Dendritic cell treated with granulocyte-macrophage colony-stimulating factor and Interleukin-4, amounts not matched to agents 40 ng/mL and 50 ng/mL, for 4 days (primary cell): ENCODE data around the gene R3HDM4.
A peak's percentile ranks its signal among the peaks of the same experiment; 100 is the strongest.

Source experiments
- H3K27ac Mint-ChIP-seq: one replicate; pipeline ENCODE4 v1.8.0; 2022; ENCODE audit warnings: mild to moderate bottlenecking, mixed read lengths
- H3K27me3 Mint-ChIP-seq: one replicate; pipeline ENCODE4 v1.8.0; 2022; ENCODE audit warnings: mild to moderate bottlenecking, mixed read lengths
- H3K36me3 Mint-ChIP-seq: one replicate; pipeline ENCODE4 v1.8.0; 2022; ENCODE audit warnings: low read depth, mixed read lengths
- H3K4me1 Mint-ChIP-seq: one replicate; pipeline ENCODE4 v1.8.0; 2022; ENCODE audit warnings: low read depth, mixed read lengths
- H3K4me3 Mint-ChIP-seq: one replicate; pipeline ENCODE4 v1.8.0; 2022; ENCODE audit warnings: mild to moderate bottlenecking, moderate library complexity, mixed read lengths
- H3K9me3 Mint-ChIP-seq: one replicate; pipeline ENCODE4 v1.8.0; 2022; ENCODE audit warnings: mixed read lengths
- intact Hi-C: fragments of 100-400 bp; cut with micrococcal nuclease; formaldehyde crosslinking; loops from one replicate; pipeline ENCODE4 v1.15.0; 2022

Gene R3HDM4

GRCh38 chr19:918481-919198 is 5.6 kb upstream of the R3HDM4 start:
- Mint-ChIP-seq H3K4me1 (peaks cover 39% of the 10 kb centered on the region), H3K9me3 (no peaks in the 10 kb centered on the region), H3K27ac (no peak overlapping the region), H3K27me3 (peaks cover 59% of the 10 kb centered on the region), H3K4me3 (no peak overlapping the region), H3K36me3 (no peaks in the 10 kb centered on the region)
- intact Hi-C loops, result no loop called here

GRCh38 chr19:918152-918437 is 5.1 kb upstream of the R3HDM4 start:
- H3K27ac Mint-ChIP-seq, result no peak overlapping the region

DNA sequence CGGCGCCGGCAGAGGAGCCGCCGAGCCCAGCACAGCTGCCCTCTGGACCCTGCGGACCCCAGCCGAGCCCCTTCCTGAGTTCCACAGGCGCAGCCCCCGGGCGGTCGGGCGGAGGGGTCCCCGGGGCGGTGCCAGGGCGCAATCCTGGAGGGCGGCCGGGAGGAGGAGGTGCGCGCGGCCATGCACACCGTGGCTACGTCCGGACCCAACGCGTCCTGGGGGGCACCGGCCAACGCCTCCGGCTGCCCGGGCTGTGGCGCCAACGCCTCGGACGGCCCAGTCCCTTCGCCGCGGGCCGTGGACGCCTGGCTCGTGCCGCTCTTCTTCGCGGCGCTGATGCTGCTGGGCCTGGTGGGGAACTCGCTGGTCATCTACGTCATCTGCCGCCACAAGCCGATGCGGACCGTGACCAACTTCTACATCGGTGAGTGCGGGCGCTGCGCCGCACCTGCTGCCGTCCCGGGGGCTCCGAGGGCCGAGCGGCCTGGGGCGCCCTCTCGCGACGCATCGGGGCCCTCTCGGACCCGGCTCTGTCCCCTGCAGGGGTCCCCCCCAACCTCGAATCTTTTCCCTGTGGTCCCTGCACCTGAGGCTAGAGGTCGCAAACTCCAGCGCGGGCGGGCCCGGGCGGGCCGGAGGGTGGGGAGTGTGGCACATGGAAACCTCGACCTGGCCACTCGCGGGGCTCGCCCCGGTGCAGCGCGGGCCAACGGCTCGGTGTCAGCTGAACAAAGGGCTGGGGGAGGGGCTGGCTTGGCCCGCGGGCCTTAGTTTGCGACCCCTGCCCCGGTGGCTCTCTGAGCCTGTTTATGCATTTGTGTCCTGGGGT is 4.5 kb upstream of the R3HDM4 start, which contains the start of gene KISS1R:
Gene KISS1R, plus strand, starts transcription at position 11 of the 829 bp plus-strand sequence. Its CDS starts 170 bp downstream, at position 181.
- Mint-ChIP-seq H3K27me3 (peaks cover 53% of the 10 kb centered on the region), H3K9me3 (no peaks in the 10 kb centered on the region), H3K4me1 (peaks cover 32% of the 10 kb centered on the region), H3K27ac (no peak within 1 kb of the TSS), H3K36me3 (no peaks in the 10 kb centered on the region), H3K4me3 (peak within 1 kb of the TSS; percentile 34)
- intact Hi-C loops, result no loop called here

More at GRCh38 chr19:918152-918437, 5.1 kb upstream of the R3HDM4 start:
- Mint-ChIP-seq H3K36me3 (no peaks in the 10 kb centered on the region), H3K27me3 (peaks cover 55% of the 10 kb centered on the region), H3K9me3 (no peaks in the 10 kb centered on the region), H3K4me3 (no peak overlapping the region), H3K4me1 (peaks cover 33% of the 10 kb centered on the region)
- intact Hi-C loops, result no loop called here

DNA sequence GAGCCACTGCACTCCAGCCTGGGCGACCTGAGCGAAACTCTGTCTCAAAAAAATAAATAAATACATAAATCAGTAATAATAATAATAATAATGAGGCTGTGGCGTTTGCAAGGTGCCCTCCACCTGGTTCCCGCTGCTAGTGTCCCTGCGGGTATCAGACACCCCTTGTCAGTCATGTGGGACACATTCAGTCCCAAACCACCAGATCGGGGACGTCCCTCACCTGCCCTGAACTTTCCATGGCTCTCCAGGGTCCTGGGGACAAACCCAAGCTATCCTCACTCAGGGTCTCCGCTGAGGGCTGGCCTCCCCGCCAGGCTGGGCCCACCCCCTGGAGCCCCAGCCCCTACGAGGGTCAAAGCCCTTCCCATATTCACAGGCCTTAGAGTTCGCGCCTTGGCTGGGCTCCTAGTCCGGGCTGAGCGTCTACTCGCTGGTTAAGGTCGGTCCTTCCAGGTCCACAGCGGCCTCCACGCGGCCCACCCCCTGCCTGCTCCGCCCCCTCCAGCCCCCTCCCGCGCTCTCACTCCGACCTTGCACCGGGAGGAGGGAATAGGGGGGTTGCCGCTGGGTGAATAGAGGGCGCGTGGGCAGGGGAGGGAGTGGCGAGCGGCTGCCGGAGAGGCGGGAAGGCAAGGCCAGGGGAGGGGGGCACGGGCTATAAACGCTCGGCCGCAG is 3.8 kb upstream of the R3HDM4 start:
- Mint-ChIP-seq H3K27me3 (peaks cover 51% of the 10 kb centered on the region), H3K4me1 (peaks cover 29% of the 10 kb centered on the region), H3K9me3 (no peaks in the 10 kb centered on the region), H3K27ac (no peak overlapping the region), H3K36me3 (no peaks in the 10 kb centered on the region), H3K4me3 (peak overlapping the region; percentile 13)
- intact Hi-C loops, result no loop called here

- Mint-ChIP-seq H3K4me3 (peak overlapping the region; percentile 89), H3K36me3 (peaks cover 16% of the 10 kb centered on the region), H3K27me3 (peaks cover 14% of the 10 kb centered on the region), H3K27ac (peak overlapping the region; percentile 85), H3K4me1 (peaks cover 41% of the 10 kb centered on the region), H3K9me3 (no peaks in the 10 kb centered on the region)
- intact Hi-C loops, result loop anchor here (2.0 kb wide), 1 partner anchor 50 kb away; no protein-coding TSS in a partner anchor
Observed at GRCh38 chr19:912181-913079, 589 bp downstream of the R3HDM4 start.

GRCh38 chr19:911197-912033 is 1.6 kb downstream of the R3HDM4 start:
- Mint-ChIP-seq H3K36me3 (peaks cover 22% of the 10 kb centered on the region), H3K27me3 (peaks cover 7% of the 10 kb centered on the region), H3K4me1 (peaks cover 50% of the 10 kb centered on the region), H3K9me3 (no peaks in the 10 kb centered on the region), H3K27ac (no peak overlapping the region), H3K4me3 (peak overlapping the region; percentile 46)
- intact Hi-C loops, result loop anchor here (2.0 kb wide), 1 partner anchor 49 kb away; no protein-coding TSS in a partner anchor

GRCh38 chr19:907183-907853 is 5.7 kb downstream of the R3HDM4 start:
- H3K4me3 Mint-ChIP-seq, result no peak overlapping the region
- intact Hi-C loops, result no loop called here

GRCh38 chr19:906480-906879 is 6.5 kb downstream of the R3HDM4 start:
- peaks cover 45% of the 10 kb centered on the region for H3K4me1 Mint-ChIP-seq

More at GRCh38 chr19:907183-907853, 5.7 kb downstream of the R3HDM4 start:
- Mint-ChIP-seq H3K9me3 (no peaks in the 10 kb centered on the region), H3K36me3 (peaks cover 50% of the 10 kb centered on the region), H3K4me1 (peaks cover 40% of the 10 kb centered on the region), H3K27me3 (no peaks in the 10 kb centered on the region), H3K27ac (peak overlapping the region; percentile 86)

GRCh38 chr19:904545-904944 is 8.5 kb downstream of the R3HDM4 start:
- Mint-ChIP-seq H3K9me3 (no peaks in the 10 kb centered on the region), H3K27me3 (no peaks in the 10 kb centered on the region), H3K4me3 (no peak overlapping the region), H3K36me3 (peaks cover 68% of the 10 kb centered on the region), H3K4me1 (peaks cover 45% of the 10 kb centered on the region), H3K27ac (no peak overlapping the region)
- intact Hi-C loops, result no loop called here

More at GRCh38 chr19:906480-906879, 6.5 kb downstream of the R3HDM4 start:
- no peak overlapping the region for H3K27ac Mint-ChIP-seq
- intact Hi-C loops, result no loop called here
- no peaks in the 10 kb centered on the region for H3K9me3 Mint-ChIP-seq
- H3K4me3 Mint-ChIP-seq, result no peak overlapping the region
- peaks cover 58% of the 10 kb centered on the region for H3K36me3 Mint-ChIP-seq
- H3K27me3 Mint-ChIP-seq, result no peaks in the 10 kb centered on the region

GRCh38 chr19:903266-903797 is 9.7 kb downstream of the R3HDM4 start:
- no peaks in the 10 kb centered on the region for H3K9me3 Mint-ChIP-seq
- H3K27me3 Mint-ChIP-seq, result no peaks in the 10 kb centered on the region
- H3K36me3 Mint-ChIP-seq, result peaks cover 74% of the 10 kb centered on the region
- intact Hi-C loops, result no loop called here
- no peak overlapping the region for H3K27ac Mint-ChIP-seq
- no peak overlapping the region for H3K4me3 Mint-ChIP-seq
- peaks cover 33% of the 10 kb centered on the region for H3K4me1 Mint-ChIP-seq

GRCh38 chr19:902446-903226 is 10.4 kb downstream of the R3HDM4 start:
- peaks cover 81% of the 10 kb centered on the region for H3K36me3 Mint-ChIP-seq
- intact Hi-C loops, result no loop called here
- no peak overlapping the region for H3K27ac Mint-ChIP-seq
- no peak overlapping the region for H3K4me3 Mint-ChIP-seq
- peaks cover 27% of the 10 kb centered on the region for H3K4me1 Mint-ChIP-seq
- no peaks in the 10 kb centered on the region for H3K9me3 Mint-ChIP-seq
- H3K27me3 Mint-ChIP-seq, result no peaks in the 10 kb centered on the region

- Mint-ChIP-seq H3K27me3 (no peaks in the 10 kb centered on the region), H3K36me3 (peaks cover 87% of the 10 kb centered on the region), H3K27ac (no peak overlapping the region), H3K9me3 (no peaks in the 10 kb centered on the region), H3K4me3 (no peak overlapping the region), H3K4me1 (peaks cover 21% of the 10 kb centered on the region)
- intact Hi-C loops, result no loop called here
Observed at GRCh38 chr19:902093-902370, 11.0 kb downstream of the R3HDM4 start.
